ENCODE measurements around the gene IL11.

DNA sequence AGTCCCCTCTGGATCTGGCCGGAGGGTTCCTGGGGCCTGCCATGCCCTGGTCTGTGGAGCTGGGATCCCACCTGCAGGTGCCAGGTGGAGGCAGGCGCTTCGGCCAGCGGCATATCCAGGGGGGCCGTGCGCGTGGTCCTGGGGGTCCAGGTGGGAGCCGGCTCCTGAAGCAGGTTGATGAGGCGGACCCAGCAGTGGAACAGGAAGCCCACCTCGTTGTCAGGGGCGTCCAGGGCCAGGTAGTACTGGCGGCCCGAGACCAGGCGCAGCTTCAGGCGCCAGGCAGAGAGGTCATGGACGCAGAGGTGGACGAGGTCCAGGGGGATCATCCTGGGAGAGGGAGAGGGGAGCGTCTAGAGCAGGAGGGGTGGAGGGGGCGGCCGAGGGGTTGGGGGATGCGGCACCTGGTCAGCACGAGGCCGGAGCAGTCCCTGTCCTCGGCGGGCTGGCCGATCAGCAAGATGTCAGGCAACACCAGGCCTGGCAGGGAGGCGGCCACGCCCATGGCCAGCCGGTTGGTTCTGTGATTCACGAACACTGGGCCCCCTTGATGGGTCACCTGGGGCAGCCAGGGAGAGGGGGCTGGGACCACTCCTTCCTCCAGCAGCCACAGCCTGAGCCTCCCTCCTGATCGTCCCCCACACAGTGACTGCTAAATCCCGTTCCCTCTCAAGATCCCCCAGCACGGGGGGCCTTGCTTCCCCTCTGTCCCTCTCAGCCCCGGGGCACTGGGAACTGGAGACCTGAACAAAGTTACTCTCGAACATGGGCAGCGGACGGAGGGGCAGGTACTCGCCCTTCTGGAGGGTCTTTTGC is 7.9 kb downstream of the IL11 start:
- TF ChIP-seq, protein P1, sequence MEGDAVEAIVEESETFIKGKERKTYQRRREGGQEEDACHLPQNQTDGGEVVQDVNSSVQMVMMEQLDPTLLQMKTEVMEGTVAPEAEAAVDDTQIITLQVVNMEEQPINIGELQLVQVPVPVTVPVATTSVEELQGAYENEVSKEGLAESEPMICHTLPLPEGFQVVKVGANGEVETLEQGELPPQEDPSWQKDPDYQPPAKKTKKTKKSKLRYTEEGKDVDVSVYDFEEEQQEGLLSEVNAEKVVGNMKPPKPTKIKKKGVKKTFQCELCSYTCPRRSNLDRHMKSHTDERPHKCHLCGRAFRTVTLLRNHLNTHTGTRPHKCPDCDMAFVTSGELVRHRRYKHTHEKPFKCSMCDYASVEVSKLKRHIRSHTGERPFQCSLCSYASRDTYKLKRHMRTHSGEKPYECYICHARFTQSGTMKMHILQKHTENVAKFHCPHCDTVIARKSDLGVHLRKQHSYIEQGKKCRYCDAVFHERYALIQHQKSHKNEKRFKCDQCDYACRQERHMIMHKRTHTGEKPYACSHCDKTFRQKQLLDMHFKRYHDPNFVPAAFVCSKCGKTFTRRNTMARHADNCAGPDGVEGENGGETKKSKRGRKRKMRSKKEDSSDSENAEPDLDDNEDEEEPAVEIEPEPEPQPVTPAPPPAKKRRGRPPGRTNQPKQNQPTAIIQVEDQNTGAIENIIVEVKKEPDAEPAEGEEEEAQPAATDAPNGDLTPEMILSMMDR (IDR thresholded peaks at IDR 0.05), result no peak
- no peak for TF ChIP-seq POLR2A (IDR thresholded peaks at IDR 0.05)

All from testis (tissue), 2 donors.